Stimulated activated CD8-positive, alpha-beta memory T cell treated with anti-CD3 and anti-CD28 coated beads, Interleukin-4, amount 100 ng/mL, for 4 hours (primary cell): ENCODE results near the gene ALDH4A1.
"Not testable (repeated sequence)": the region's sequence is repeated elsewhere in the genome, so short reads cannot be mapped to it uniquely, and the experiment has no call there.

Source experiments
- DNase-seq, 2 donors: peaks; one replicate each; pipeline ENCODE4 v3.0.0-alpha.2; 2020; ENCODE audit warnings: low read depth in 2 of 2, low spot score in 1 of 2

Gene ALDH4A1

DNA sequence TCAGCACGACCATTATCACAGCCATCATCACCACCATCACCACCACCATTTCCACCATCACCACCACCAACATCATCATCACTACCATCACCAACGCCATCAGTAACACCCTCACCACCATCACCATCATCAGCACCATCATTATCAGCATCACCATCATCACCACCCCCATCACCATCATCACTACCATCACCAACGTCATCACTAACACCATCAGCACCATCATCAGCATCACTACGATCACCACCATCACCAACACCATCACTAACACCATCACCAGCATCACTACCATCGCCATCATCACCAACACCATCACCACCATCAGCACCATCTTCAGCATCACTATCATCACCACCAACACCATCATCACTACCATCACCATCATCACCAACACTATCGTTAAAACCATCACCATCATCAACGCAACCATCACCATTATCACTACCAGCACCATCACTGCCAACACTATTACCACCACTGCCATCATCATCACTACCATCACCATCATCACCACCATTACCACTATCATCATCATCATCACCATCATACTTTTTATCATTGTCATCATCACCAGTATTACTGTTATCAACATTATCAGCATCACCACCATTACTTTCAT, 44.2 kb downstream of the ALDH4A1 start:
- no peak for DNase-seq

DNA sequence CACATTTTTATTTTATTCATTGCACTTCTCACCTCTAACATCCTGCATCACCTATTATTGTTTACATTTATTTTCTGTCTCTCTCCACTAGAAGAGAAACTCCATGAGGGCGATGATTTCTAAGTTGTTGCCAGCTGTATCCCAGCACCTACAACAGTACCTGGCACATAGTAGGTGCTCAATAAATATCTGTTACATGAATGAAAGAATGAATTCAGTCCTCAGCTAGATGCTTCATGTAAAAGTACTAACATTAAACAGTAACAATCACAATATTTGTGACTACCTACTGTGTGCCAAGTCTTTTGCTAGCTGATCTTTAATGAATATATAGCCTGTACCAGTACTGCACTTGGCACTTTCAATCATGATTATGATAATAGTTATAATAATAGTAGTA, 45.9 kb downstream of the ALDH4A1 start:
- no peak for DNase-seq

GRCh38 chr1:18855573-18855972, 46.8 kb downstream of the ALDH4A1 start:
- DNase-seq, result no peak

- no peak for DNase-seq
Measured at GRCh38 chr1:18854331-18855025, 47.9 kb downstream of the ALDH4A1 start.

- DNase-seq, result no peak
Measured at GRCh38 chr1:18852501-18852900, 49.9 kb downstream of the ALDH4A1 start.

GRCh38 chr1:18849261-18849711, 53.1 kb downstream of the ALDH4A1 start:
- no peak for DNase-seq

DNA sequence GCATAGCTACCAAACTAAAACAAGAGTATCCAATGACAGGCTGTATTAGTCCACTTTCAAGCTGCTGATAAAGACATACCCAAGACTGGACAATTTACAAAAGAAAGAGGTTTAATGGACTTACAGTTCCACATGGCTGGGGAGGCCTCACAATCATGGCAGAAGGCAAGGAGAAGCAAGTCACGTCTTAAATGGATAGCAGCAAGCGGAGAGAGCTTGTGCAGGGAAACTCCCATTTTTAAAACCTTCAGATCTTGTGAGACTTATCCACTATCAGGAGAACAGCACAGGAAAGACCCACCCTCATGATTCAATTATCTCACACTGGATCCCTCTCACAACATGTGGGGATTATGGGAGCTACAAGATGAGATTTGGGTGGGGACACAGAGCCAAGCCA, 54.6 kb downstream of the ALDH4A1 start:
- not testable (repeated sequence) for DNase-seq

GRCh38 chr1:18840145-18840544, 62.2 kb downstream of the ALDH4A1 start:
- DNase-seq, result no peak

DNA sequence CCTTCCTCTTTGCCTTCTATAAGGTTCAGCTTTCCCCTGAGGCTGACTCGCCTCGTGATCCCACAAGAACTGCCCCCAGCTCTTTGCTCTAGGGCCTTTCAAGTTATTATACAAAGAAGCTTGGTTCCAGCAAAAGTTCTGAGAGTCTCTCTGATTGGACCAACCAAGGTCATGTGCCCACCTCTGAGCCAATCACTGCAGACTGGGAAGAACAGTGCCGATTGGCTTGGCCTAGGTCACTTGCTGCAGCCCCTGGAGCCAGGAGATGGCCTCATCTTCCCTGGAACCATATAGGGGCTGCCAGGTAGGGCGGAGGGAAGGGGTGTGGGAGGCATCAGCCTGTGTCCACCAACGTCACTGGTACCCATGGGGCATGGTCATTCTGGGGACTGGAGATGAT, 65.7 kb downstream of the ALDH4A1 start:
- no peak for DNase-seq

GRCh38 chr1:18832319-18832718, 70.0 kb downstream of the ALDH4A1 start:
- not testable (repeated sequence) for DNase-seq

- DNase-seq, result no peak
Measured at GRCh38 chr1:18831656-18832055, 70.7 kb downstream of the ALDH4A1 start.

DNA sequence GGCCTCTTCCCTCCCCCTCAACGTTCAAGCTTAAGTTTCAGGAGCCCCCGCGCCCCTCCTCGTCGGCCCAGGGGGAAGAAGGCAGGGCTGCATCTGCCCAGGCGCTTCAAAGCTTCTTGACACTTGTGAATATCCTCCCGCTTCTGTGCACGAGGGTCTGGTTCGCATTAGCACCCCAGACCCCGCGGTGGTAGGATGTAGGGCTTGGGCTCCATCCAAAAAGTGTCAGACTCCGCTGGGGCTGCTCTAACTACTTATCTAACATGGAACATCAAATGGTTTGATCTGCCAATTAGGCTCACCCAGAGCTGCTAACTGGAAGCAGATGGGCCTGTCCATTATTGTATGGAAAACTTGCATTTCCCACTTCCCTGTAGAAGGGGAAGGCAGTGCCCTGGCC, 71.8 kb downstream of the ALDH4A1 start:
- no peak for DNase-seq

DNA sequence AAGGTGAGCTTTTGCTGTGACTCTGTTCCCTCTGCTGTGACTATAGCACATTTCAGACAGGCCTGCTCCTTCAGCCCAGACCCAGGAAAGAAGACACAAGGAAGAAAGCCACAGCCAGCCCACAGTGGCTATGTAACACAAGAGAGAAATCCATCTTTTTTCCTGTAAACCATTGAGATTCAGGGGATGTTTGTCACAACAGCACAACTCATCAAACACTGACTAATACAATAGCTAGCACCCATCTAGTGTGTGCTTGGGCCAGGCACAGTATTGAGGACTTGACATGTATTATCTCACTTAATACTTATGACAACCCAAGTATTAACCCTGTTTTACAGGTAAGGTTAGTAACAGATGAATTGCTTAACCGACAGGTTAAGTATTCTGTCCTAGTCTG, 72.7 kb downstream of the ALDH4A1 start:
- DNase-seq, result no peak

GRCh38 chr1:18828224-18828623, 74.1 kb downstream of the ALDH4A1 start:
- no peak for DNase-seq

- DNase-seq, result no peak
Measured at GRCh38 chr1:18823438-18823837, 78.9 kb downstream of the ALDH4A1 start.
